Left ventricle myocardium inferior (tissue), 1 donor: ENCODE measurements around the gene IL22RA1. TPM values are rescaled to one million over a fixed set of nuclear protein-coding genes. Genes with fewer than 3 reads are reported as not detected.
A peak's percentile ranks its signal among the peaks of the same experiment; 100 is the strongest.

Experiments used
- DNase-seq: peaks from one replicate; pipeline ENCODE4 v3.0.0-alpha.2; 2020
- H3K27ac ChIP-seq: fragments of 200-600 bp; replicated peaks from 2 replicates; pipeline ENCODE4 v1.8.0; 2021
- H3K27me3 ChIP-seq: fragments of 200-600 bp; 2 replicates; pipeline ENCODE4 v1.8.0; 2021; ENCODE audit warnings: low read depth
- H3K36me3 ChIP-seq: fragments of 200-600 bp; 2 replicates; pipeline ENCODE4 v1.8.0; 2021
- H3K4me1 ChIP-seq: fragments of 200-600 bp; 2 replicates; pipeline ENCODE4 v1.8.0; 2021
- H3K4me3 ChIP-seq: fragments of 200-600 bp; 2 replicates; pipeline ENCODE4 v1.8.0; 2021; ENCODE audit warnings: mild to moderate bottlenecking, moderate library complexity
- H3K9me3 ChIP-seq: fragments of 200-600 bp; replicated peaks from 2 replicates; pipeline ENCODE4 v1.8.0; 2021
- intact Hi-C: fragments of 100-400 bp; cut with micrococcal nuclease; formaldehyde crosslinking; loops from one replicate; pipeline ENCODE4 v1.11.0; 2022
- long read RNA-seq: library from polyadenylated mRNA; unstranded; transcript quantifications from one replicate; pipeline ENCODE4 v2.0.0, GENCODE V29; 2021
- total RNA-seq: library from RNA; stranded (reverse); fragmentation: NEBNext Ultra II Directional; extraction: Animal tissue kit (Norgen Biotek cat#: 25700); gene quantifications from one replicate; pipeline ENCODE4 v1.2.1, GENCODE V29; 2021
- TF ChIP-seq, protein P1 (sequence below): fragments of 200-600 bp; IDR thresholded peaks from 2 replicates; pipeline ENCODE4 v1.8.0; 2021; ENCODE audit warnings: antibody characterized with exemption, mild to moderate bottlenecking, borderline replicate concordance
- donor health status: DM: no; HTN: yes; CAD: no; lungs with severe emphysema.

Gene IL22RA1
- 0.14 TPM for total RNA-seq
- long read RNA-seq = 0 reads

- intact Hi-C loops = no loop called here
- no peaks in the 10 kb centered on the region for H3K36me3 ChIP-seq
- peak; percentile 30 for DNase-seq
- H3K4me1 ChIP-seq = peaks cover 15% of the 10 kb centered on the region
- peak within 1 kb of the TSS; percentile 58 for H3K4me3 ChIP-seq
- H3K27ac ChIP-seq = no peak within 1 kb of the TSS
- TF ChIP-seq, protein P1, sequence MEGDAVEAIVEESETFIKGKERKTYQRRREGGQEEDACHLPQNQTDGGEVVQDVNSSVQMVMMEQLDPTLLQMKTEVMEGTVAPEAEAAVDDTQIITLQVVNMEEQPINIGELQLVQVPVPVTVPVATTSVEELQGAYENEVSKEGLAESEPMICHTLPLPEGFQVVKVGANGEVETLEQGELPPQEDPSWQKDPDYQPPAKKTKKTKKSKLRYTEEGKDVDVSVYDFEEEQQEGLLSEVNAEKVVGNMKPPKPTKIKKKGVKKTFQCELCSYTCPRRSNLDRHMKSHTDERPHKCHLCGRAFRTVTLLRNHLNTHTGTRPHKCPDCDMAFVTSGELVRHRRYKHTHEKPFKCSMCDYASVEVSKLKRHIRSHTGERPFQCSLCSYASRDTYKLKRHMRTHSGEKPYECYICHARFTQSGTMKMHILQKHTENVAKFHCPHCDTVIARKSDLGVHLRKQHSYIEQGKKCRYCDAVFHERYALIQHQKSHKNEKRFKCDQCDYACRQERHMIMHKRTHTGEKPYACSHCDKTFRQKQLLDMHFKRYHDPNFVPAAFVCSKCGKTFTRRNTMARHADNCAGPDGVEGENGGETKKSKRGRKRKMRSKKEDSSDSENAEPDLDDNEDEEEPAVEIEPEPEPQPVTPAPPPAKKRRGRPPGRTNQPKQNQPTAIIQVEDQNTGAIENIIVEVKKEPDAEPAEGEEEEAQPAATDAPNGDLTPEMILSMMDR = no peak
- peaks cover 26% of the 10 kb centered on the region for H3K27me3 ChIP-seq
- H3K9me3 ChIP-seq = no peaks in the 10 kb centered on the region
These were observed at the start of gene IL22RA1 for GRCh38 chr1:24142546-24143534. Gene IL22RA1 (minus strand): TSS chr1:24143140. CDS start chr1:24143082, 58 bp downstream.

DNA sequence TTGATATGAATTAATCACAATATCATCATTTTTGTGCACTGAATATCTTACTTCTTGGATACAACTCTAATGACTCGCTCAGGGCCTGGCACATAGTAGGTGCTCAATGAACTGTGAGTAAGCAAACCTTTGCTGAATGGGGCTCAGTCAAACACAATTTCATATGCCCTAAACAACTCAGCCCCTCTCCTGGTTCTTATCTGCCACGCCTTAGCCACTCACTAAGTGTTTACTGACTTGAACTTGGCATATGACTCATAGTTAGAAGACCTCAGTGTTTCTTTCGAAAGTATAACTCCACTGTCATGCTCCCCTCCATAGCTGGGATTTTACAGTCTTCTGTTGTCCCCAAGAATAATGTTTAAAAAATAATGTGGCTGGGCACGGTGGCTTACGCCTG is 48.9 kb upstream of the IL22RA1 start:
- Histone ChIP-seq H3K27me3 (peaks cover 16% of the 10 kb centered on the region), H3K4me1 (peaks cover 15% of the 10 kb centered on the region), H3K27ac (no peak overlapping the region), H3K9me3 (no peaks in the 10 kb centered on the region), H3K36me3 (no peaks in the 10 kb centered on the region), H3K4me3 (no peak overlapping the region)
- TF ChIP-seq, protein P1 = no peak
- no peak for DNase-seq
- intact Hi-C loops = no loop called here

DNA sequence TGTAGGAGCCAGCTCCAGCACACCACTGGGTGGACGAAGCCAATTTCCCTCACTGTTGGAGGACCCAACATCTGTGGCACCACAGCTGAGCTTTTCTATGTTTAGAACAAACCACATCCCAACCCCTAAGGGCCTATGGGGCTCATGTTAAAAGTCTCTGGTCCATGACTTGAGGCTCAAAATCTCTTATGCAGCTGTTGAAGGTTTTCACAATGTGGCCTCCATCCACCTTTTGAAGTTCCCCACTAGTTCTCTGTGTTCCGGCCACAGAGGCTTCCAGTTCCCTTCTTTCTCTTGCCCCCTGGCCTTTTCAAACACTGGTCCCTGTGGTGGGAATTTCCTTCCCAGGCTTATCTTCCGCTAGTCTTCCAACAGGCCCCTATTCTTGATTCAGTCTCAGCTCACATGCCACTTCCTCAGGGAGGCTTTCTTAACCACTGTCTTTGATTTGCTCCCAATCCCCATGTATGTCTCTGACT is 48.1 kb upstream of the IL22RA1 start:
- Histone ChIP-seq H3K4me1 (peaks cover 18% of the 10 kb centered on the region), H3K4me3 (no peak overlapping the region), H3K9me3 (no peaks in the 10 kb centered on the region), H3K36me3 (no peaks in the 10 kb centered on the region), H3K27ac (no peak overlapping the region), H3K27me3 (peaks cover 25% of the 10 kb centered on the region)
- intact Hi-C loops = no loop called here
- no peak for DNase-seq
- TF ChIP-seq, protein P1 = no peak

- Histone ChIP-seq H3K36me3 (no peaks in the 10 kb centered on the region), H3K27me3 (peaks cover 36% of the 10 kb centered on the region), H3K9me3 (no peaks in the 10 kb centered on the region), H3K27ac (no peak overlapping the region), H3K4me3 (no peak overlapping the region), H3K4me1 (peaks cover 18% of the 10 kb centered on the region)
- TF ChIP-seq, protein P1 = no peak
- DNase-seq = no peak
- intact Hi-C loops = no loop called here
These were observed 46.6 kb upstream of the IL22RA1 start for GRCh38 chr1:24189528-24189927.

DNA sequence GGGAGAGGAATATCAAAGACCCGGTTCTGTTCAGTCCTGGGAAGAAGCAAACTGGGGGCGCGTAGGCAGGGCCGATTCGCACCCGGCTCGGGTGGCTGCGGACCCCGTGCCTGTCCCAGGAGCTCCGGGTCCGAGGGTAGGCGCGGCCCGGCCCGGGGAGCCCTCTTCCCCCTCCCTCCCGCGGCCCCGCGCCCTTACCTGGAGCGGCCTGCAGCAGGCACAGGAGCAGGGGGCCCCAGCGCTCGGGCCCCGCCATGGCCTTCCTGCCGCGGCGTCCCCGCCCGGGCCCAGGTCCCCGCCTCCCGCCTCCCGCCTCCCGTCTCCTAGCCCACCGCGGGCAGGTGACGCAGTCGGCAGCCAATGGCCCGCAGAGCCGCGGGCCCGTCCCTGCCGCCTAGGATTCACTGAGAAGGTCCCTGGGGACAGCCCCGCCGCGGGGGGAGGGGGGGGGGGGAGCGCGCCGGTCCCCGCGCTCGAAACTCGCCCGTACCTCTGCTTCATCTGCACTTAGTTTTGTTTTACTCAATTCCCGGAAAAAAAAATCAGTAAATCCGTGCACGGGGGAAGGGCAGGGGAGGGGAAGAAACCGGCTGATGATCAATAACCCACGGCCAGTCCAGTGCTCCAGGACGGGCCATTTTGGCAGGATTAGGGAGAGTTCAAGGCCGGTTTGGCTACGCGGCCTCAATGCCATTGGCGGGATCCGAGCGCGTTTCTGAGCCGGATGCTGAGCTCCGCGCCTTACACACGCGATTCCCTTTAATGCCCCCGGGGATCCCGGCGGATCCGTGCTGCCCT is 44.3 kb upstream of the IL22RA1 start, which contains the start of gene IFNLR1:
Gene IFNLR1 (minus strand): TSS at position 297 of the 798 bp plus-strand sequence. CDS start 41 bp downstream, at position 256.
- Histone ChIP-seq H3K4me1 (peaks cover 18% of the 10 kb centered on the region), H3K27ac (peak within 1 kb of the TSS; percentile 66), H3K27me3 (peaks cover 36% of the 10 kb centered on the region), H3K36me3 (no peaks in the 10 kb centered on the region), H3K9me3 (no peaks in the 10 kb centered on the region), H3K4me3 (peak within 1 kb of the TSS; percentile 72)
- intact Hi-C loops = no loop called here
- DNase-seq = peak; percentile 50
- TF ChIP-seq, protein P1 = no peak
